ENCODE results near the gene PRKCA. TPM values are rescaled to one million over a fixed set of nuclear protein-coding genes. Genes with fewer than 3 reads are reported as not detected.

The PRKCA gene
- total and polyA plus RNA-seq, 2 donors (not counting 3 experiments of a cell fraction or from before 2014, with no cell fraction given), result 7.5 to 34.2 TPM

- TF ChIP-seq FOS (IDR thresholded peaks at IDR 0.05; ENCODE audit: borderline replicate concordance, insufficient read depth, low read length) (no peak), GATA2 (IDR thresholded peaks at IDR 0.05; ENCODE audit: insufficient read depth, insufficient read length, low read depth, low read length) (no peak), MAX (IDR thresholded peaks at IDR 0.05; ENCODE audit: insufficient read depth, insufficient read length) (no peak), MYC (IDR thresholded peaks at IDR 0.05; ENCODE audit: low read depth, low read length) (no peak), JUN (IDR thresholded peaks at IDR 0.05; ENCODE audit: borderline replicate concordance, insufficient read depth, insufficient read length, low read depth) (no peak), CTCF (IDR thresholded peaks at IDR 0.05; ENCODE audit: extremely low read depth in 1 of 2, insufficient read depth in 1 of 2, low read depth in 1 of 2, low read length in 2 of 2) (no peak), EZH2 (IDR thresholded peaks at IDR 0.05; ENCODE audit: borderline replicate concordance, low read depth, low read length, severe bottlenecking) (no peak), POLR2AphosphoS5 (IDR thresholded peaks at IDR 0.05; ENCODE audit: insufficient read depth, low read depth, low read length) (no peak), POLR2A (IDR thresholded peaks at IDR 0.05; ENCODE audit: low read depth, low read length) (no peak)
Observed at GRCh38 chr17:66531851-66532295, 229.5 kb downstream of the PRKCA start.

More at GRCh38 chr17:66531851-66532295, 229.5 kb downstream of the PRKCA start:
- DNase-seq (ENCODE audit: low read depth, low spot score), result no peak
- POLR2A ChIA-PET, result no interaction called here
- no peak overlapping the region for H2AFZ ChIP-seq (ENCODE audit: low read depth, low read length)
- no peak overlapping the region for H3K4me2 ChIP-seq (ENCODE audit: insufficient read depth, low read length)
- intact Hi-C loops (cut with micrococcal nuclease), result no loop called here
- H3K27me3 ChIP-seq (ENCODE audit: control insufficient read depth in 2 of 2, insufficient read depth in 2 of 2, low read length in 2 of 2), result no peaks in the 10 kb centered on the region
- BruUV-seq (replicated peaks), result no TSS peak
- no peak overlapping the region for H3K27ac ChIP-seq (ENCODE audit: insufficient read depth, low read depth, low read length)
- H4K20me1 ChIP-seq (replicated peaks; ENCODE audit: control insufficient read depth, extremely low read depth, insufficient read depth, low read length), result no peaks in the 10 kb centered on the region
- no peaks in the 10 kb centered on the region for H3K9me3 ChIP-seq (replicated peaks; ENCODE audit: control insufficient read depth, insufficient read depth, low read length)
- H3K9me1 ChIP-seq (replicated peaks; ENCODE audit: control insufficient read depth, extremely low read depth, insufficient read depth, low read length), result no peaks in the 10 kb centered on the region
- H3K4me3 ChIP-seq (replicated peaks in 1 of 3; ENCODE audit: insufficient read depth in 1 of 3, low read depth in 1 of 3, low read length in 3 of 3), result no peak overlapping the region
- H3K4me1 ChIP-seq (ENCODE audit: control insufficient read depth, extremely low read depth, insufficient read depth, low read length), result no peaks in the 10 kb centered on the region
- H3K36me3 ChIP-seq (ENCODE audit: control insufficient read depth in 2 of 2, extremely low read depth in 1 of 2, insufficient read depth in 2 of 2, low read length in 2 of 2), result no peaks in the 10 kb centered on the region
- H3K9ac ChIP-seq (replicated peaks; ENCODE audit: extremely low read depth, insufficient read depth, low read length), result no peak overlapping the region
- FAIRE-seq, result no peak
- CTCF ChIA-PET, result interaction anchor here (0.7 kb wide), 1 partner anchor 18 kb away, joined by 3 read pairs; no protein-coding TSS in a partner anchor
- no peaks in the 10 kb centered on the region for H3K79me2 ChIP-seq (ENCODE audit: control insufficient read depth, insufficient read depth, low read length)
- dilution Hi-C loops (cut with MboI; ENCODE audit: extremely low pct_ligation_motif_present, low sequenced_read_pairs), result no loop called here

Measured in endothelial cell of umbilical vein (primary cell).